ENCODE results near the gene FSTL4. TPM values are rescaled to one million over a fixed set of nuclear protein-coding genes. Genes with fewer than 3 reads are reported as not detected.

The FSTL4 gene
- total and polyA plus RNA-seq, 2 of the 13 experiments (the other 11 are each of a cell fraction or from before 2014, with no cell fraction given), result 2.1 to 3.0 TPM

- TF ChIP-seq, protein P1, sequence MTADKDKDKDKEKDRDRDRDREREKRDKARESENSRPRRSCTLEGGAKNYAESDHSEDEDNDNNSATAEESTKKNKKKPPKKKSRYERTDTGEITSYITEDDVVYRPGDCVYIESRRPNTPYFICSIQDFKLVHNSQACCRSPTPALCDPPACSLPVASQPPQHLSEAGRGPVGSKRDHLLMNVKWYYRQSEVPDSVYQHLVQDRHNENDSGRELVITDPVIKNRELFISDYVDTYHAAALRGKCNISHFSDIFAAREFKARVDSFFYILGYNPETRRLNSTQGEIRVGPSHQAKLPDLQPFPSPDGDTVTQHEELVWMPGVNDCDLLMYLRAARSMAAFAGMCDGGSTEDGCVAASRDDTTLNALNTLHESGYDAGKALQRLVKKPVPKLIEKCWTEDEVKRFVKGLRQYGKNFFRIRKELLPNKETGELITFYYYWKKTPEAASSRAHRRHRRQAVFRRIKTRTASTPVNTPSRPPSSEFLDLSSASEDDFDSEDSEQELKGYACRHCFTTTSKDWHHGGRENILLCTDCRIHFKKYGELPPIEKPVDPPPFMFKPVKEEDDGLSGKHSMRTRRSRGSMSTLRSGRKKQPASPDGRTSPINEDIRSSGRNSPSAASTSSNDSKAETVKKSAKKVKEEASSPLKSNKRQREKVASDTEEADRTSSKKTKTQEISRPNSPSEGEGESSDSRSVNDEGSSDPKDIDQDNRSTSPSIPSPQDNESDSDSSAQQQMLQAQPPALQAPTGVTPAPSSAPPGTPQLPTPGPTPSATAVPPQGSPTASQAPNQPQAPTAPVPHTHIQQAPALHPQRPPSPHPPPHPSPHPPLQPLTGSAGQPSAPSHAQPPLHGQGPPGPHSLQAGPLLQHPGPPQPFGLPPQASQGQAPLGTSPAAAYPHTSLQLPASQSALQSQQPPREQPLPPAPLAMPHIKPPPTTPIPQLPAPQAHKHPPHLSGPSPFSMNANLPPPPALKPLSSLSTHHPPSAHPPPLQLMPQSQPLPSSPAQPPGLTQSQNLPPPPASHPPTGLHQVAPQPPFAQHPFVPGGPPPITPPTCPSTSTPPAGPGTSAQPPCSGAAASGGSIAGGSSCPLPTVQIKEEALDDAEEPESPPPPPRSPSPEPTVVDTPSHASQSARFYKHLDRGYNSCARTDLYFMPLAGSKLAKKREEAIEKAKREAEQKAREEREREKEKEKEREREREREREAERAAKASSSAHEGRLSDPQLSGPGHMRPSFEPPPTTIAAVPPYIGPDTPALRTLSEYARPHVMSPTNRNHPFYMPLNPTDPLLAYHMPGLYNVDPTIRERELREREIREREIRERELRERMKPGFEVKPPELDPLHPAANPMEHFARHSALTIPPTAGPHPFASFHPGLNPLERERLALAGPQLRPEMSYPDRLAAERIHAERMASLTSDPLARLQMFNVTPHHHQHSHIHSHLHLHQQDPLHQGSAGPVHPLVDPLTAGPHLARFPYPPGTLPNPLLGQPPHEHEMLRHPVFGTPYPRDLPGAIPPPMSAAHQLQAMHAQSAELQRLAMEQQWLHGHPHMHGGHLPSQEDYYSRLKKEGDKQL (CRISPR knock-in tag; IDR thresholded peaks at IDR 0.05; ENCODE audit: low read depth), result no peak
- no peak for TF ChIP-seq ZNF691 (CRISPR knock-in tag; IDR thresholded peaks at IDR 0.05; ENCODE audit: borderline replicate concordance, low read depth)
These were observed 235.4 kb downstream of the FSTL4 start (continued) for GRCh38 chr5:133376986-133377385.

GRCh38 chr5:133373121-133373870 lies 239.0 kb downstream of the FSTL4 start:
- no peak for DNase-seq (ENCODE audit: low spot score)
- BruUV-seq (replicated peaks), result no TSS peak
- CTCF ChIA-PET (ENCODE audit: low intra/inter-chr PET ratio, low total read pairs), result no interaction called here
- TF ChIP-seq ELK4 (CRISPR knock-in tag; IDR thresholded peaks at IDR 0.05; ENCODE audit: borderline replicate concordance), result no peak
- TF ChIP-seq, protein P2, sequence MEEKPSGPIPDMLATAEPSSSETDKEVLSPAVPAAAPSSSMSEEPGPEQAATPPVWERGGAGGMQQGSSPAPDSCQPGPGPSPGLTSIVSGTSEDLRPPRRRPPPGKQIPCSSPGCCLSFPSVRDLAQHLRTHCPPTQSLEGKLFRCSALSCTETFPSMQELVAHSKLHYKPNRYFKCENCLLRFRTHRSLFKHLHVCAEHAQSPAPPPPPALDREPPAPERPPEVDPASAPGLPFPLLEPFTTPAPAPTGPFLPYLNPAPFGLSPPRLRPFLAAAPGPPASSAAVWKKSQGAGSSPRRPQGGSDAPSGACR (CRISPR knock-in tag; IDR thresholded peaks at IDR 0.05), result no peak
- no peak for TF ChIP-seq HOXA5 (CRISPR knock-in tag; IDR thresholded peaks at IDR 0.05)
- TF ChIP-seq NFYC (CRISPR knock-in tag; IDR thresholded peaks at IDR 0.05), result no peak
- TF ChIP-seq, protein P3, sequence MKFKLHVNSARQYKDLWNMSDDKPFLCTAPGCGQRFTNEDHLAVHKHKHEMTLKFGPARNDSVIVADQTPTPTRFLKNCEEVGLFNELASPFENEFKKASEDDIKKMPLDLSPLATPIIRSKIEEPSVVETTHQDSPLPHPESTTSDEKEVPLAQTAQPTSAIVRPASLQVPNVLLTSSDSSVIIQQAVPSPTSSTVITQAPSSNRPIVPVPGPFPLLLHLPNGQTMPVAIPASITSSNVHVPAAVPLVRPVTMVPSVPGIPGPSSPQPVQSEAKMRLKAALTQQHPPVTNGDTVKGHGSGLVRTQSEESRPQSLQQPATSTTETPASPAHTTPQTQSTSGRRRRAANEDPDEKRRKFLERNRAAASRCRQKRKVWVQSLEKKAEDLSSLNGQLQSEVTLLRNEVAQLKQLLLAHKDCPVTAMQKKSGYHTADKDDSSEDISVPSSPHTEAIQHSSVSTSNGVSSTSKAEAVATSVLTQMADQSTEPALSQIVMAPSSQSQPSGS (CRISPR knock-in tag; IDR thresholded peaks at IDR 0.05), result no peak
- TF ChIP-seq SCMH1 (CRISPR knock-in tag; IDR thresholded peaks at IDR 0.05; ENCODE audit: borderline replicate concordance), result no peak

More at GRCh38 chr5:133373121-133373870, 239.0 kb downstream of the FSTL4 start:
- POLR2A ChIA-PET, result no interaction called here
- peaks cover 4% of the 10 kb centered on the region; the same call in 1 of the 2 replicates for H3K4me1 ChIP-seq (ENCODE audit: insufficient read depth, low read length)
- no peak overlapping the region for H3K9ac ChIP-seq (ENCODE audit: insufficient read depth, low read depth, low read length)
- ATAC-seq, result no peak
- FAIRE-seq, result no peak
- H4K20me1 ChIP-seq (ENCODE audit: insufficient read depth, low read length), result no peaks in the 10 kb centered on the region
- H3K27me3 ChIP-seq (ENCODE audit: control insufficient read depth in 1 of 2, insufficient read depth in 2 of 2, low read length in 2 of 2), result peaks cover 0 to 7% of the 10 kb centered on the region in 2 experiments; a peak in 1 of 5 replicates
- WGBS (ENCODE audit: low lambda C conversion rate), result 64% methylated on average over 5 of the region's 5 CpGs
- in situ Hi-C loops (cut with HindIII; ENCODE audit: extremely low pct_ligation_motif_present, low pct_unique_long_range_greater_than_20kb), result no loop called here
- no peaks in the 10 kb centered on the region for H3K36me3 ChIP-seq (replicated peaks in 1 of 2; ENCODE audit: control insufficient read depth in 1 of 2, insufficient read depth in 2 of 2, low read length in 2 of 2)
- H3K4me3 ChIP-seq (replicated peaks in 1 of 3; ENCODE audit: insufficient read depth in 1 of 3, low read depth in 2 of 3, low read length in 3 of 3), result no peak overlapping the region
- no peaks in the 10 kb centered on the region for H3K79me2 ChIP-seq (ENCODE audit: insufficient read depth, low read length)
- peaks cover 12% of the 10 kb centered on the region for H3K9me3 ChIP-seq (ENCODE audit: low read length)
- no peak overlapping the region for H3K4me2 ChIP-seq (ENCODE audit: low read depth, low read length)
- no peak overlapping the region for H3K27ac ChIP-seq (ENCODE audit: extremely low read length, insufficient read depth, low read length)
- H2AFZ ChIP-seq (ENCODE audit: low read length), result no peak overlapping the region
- intact Hi-C loops (cut with micrococcal nuclease; ENCODE audit: unreplicated experiment), result no loop called here

Data from HepG2 (cell line).